Sigmoid colon (tissue), 4 donors: ENCODE data around the gene ECE1.

Experiments used
- CTCF ChIP-seq, 4 experiments: fragments of 450-650 bp in 3 of 4; fragments of 200-600 bp in 1 of 4; IDR thresholded peaks; one replicate each; pipeline ENCODE4 v1.5.1; 2016 to 2019; ENCODE audit warnings: antibody characterized with exemption in 4 of 4, mild to moderate bottlenecking in 3 of 4, moderate library complexity in 2 of 4
- EP300 ChIP-seq, 4 donors: sonication (generic); formaldehyde crosslinking; IDR thresholded peaks; one replicate each; pipeline ENCODE4 v1.6.1; 2017; ENCODE audit warnings: antibody characterized with exemption in 4 of 4
- POLR2A ChIP-seq, 2 donors: fragments of 450-650 bp; IDR thresholded peaks; one replicate each; pipeline ENCODE4 v1.6.1; 2016; ENCODE audit warnings: antibody characterized with exemption in 2 of 2, mild to moderate bottlenecking in 2 of 2, moderate library complexity in 2 of 2
- POLR2AphosphoS5 ChIP-seq, 4 donors: sonication (generic); formaldehyde crosslinking; IDR thresholded peaks; one replicate each; pipeline ENCODE4 v1.6.1; 2017; ENCODE audit warnings: antibody characterized with exemption in 4 of 4

DNA sequence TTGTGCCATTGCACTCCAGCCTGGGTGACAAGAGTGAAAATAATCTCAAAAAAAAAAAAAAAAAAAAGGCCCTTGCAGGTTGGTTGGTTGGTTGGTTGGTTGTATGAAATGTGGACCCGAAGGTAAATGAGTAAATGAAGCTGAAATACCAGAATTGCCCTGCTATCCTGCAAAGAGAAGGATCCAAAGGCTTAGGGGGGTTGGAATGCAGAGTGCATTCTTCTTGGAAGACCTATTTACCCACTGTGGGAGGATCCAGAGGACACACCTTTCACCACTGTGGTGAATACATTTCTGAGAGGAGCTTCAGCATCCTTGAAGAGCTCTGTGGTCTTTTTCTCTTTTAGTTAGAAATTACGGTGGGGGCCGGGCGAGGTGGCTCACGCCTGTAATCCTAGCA lies 84.8 kb downstream of the ECE1 start:
- TF ChIP-seq CTCF (IDR thresholded peaks at IDR 0.05) (no peak), EP300 (IDR thresholded peaks at IDR 0.05) (no peak), POLR2AphosphoS5 (IDR thresholded peaks at IDR 0.05) (no peak), POLR2A (IDR thresholded peaks at IDR 0.05) (no peak)
